H9 (cell line): ENCODE measurements around the gene COA1. TPM values are rescaled to one million over a fixed set of nuclear protein-coding genes. Genes with fewer than 3 reads are reported as not detected.

Source experiments
- DNase-seq: peaks from one replicate; pipeline ENCODE4 v3.0.0-alpha.2; 2017
- H2AFZ ChIP-seq: one replicate; pipeline ENCODE4 v1.6.1; 2013; ENCODE audit warnings: mild to moderate bottlenecking, low read length, control low read depth, moderate library complexity
- H2AK5ac ChIP-seq: 2 replicates; pipeline ENCODE4 v1.6.1; 2013; ENCODE audit warnings: low read length, control low read depth, mixed read lengths; ENCODE audit not compliant: insufficient read length
- H2BK120ac ChIP-seq: one replicate; pipeline ENCODE4 v1.6.1; 2013; ENCODE audit warnings: low read depth, mild to moderate bottlenecking, low read length, control low read depth, inconsistent platforms; ENCODE audit not compliant: poor library complexity, severe bottlenecking
- H2BK12ac ChIP-seq: 2 replicates; pipeline ENCODE4 v1.6.1; 2013; ENCODE audit warnings: low read length, control low read depth, mixed read lengths, low read depth; ENCODE audit not compliant: insufficient read length
- H2BK15ac ChIP-seq: 2 replicates; pipeline ENCODE4 v1.6.1; 2013; ENCODE audit warnings: low read depth, low read length, control low read depth
- H2BK20ac ChIP-seq: one replicate; pipeline ENCODE4 v1.6.1; 2013; ENCODE audit warnings: low read depth, mild to moderate bottlenecking, low read length, control low read depth, inconsistent platforms; ENCODE audit not compliant: poor library complexity, severe bottlenecking
- H2BK5ac ChIP-seq: 2 replicates; pipeline ENCODE4 v1.6.1; 2013; ENCODE audit warnings: low read length, control low read depth, mixed read lengths; ENCODE audit not compliant: insufficient read length
- H3K14ac ChIP-seq: 2 replicates; pipeline ENCODE4 v1.6.1; 2013; ENCODE audit warnings: low read length, control low read depth; ENCODE audit not compliant: insufficient read depth
- H3K18ac ChIP-seq: 2 replicates; pipeline ENCODE4 v1.6.1; 2013; ENCODE audit warnings: low read depth, mild to moderate bottlenecking, mixed read lengths, low read length, control low read depth; ENCODE audit not compliant: insufficient read length
- H3K23ac ChIP-seq: 2 replicates; pipeline ENCODE4 v1.6.1; 2013; ENCODE audit warnings: low read length, control low read depth, mixed read lengths, low read depth; ENCODE audit not compliant: insufficient read length
- H3K23me2 ChIP-seq: 2 replicates; pipeline ENCODE4 v1.6.1; 2013; ENCODE audit warnings: low read depth, mild to moderate bottlenecking, mixed read lengths, low read length, control low read depth; ENCODE audit not compliant: insufficient read length, poor library complexity, severe bottlenecking
- H3K27ac ChIP-seq: 2 replicates; pipeline ENCODE4 v1.5.1; 2013; ENCODE audit warnings: low read length, control low read depth, mixed read lengths, low read depth; ENCODE audit not compliant: insufficient read length
- H3K27me3 ChIP-seq: 2 replicates; pipeline ENCODE4 v1.6.1; 2013; ENCODE audit warnings: low read length, control low read depth, inconsistent platforms; ENCODE audit not compliant: insufficient read depth
- H3K4ac ChIP-seq: 2 replicates; pipeline ENCODE4 v1.6.1; 2013; ENCODE audit warnings: low read depth, mild to moderate bottlenecking, control low read depth, inconsistent platforms, low read length, moderate library complexity
- H3K4me1 ChIP-seq: 2 replicates; pipeline ENCODE4 v1.6.1; 2013; ENCODE audit warnings: low read length, control low read depth, inconsistent platforms; ENCODE audit not compliant: insufficient read depth
- H3K4me2 ChIP-seq: 2 replicates; pipeline ENCODE4 v1.6.1; 2013; ENCODE audit warnings: low read length, control low read depth, mixed read lengths; ENCODE audit not compliant: insufficient read length, insufficient read depth
- H3K56ac ChIP-seq: 2 replicates; pipeline ENCODE4 v1.6.1; 2013; ENCODE audit warnings: low read depth, mild to moderate bottlenecking, mixed read lengths, low read length, control low read depth; ENCODE audit not compliant: insufficient read length
- H3K79me1 ChIP-seq: 2 replicates; pipeline ENCODE4 v1.6.1; 2013; ENCODE audit warnings: low read depth, mild to moderate bottlenecking, moderate library complexity, low read length, control low read depth, inconsistent platforms; ENCODE audit not compliant: insufficient read depth, poor library complexity, severe bottlenecking
- H3K79me2 ChIP-seq: 2 replicates; pipeline ENCODE4 v1.6.1; 2013; ENCODE audit warnings: low read length, control low read depth, inconsistent platforms; ENCODE audit not compliant: insufficient read depth
- H3K9ac ChIP-seq: 2 replicates; pipeline ENCODE4 v1.6.1; 2013; ENCODE audit warnings: low read length, control low read depth, mixed read lengths; ENCODE audit not compliant: insufficient read length; ENCODE audit errors: extremely low read depth
- H3K9me3 ChIP-seq: one replicate; pipeline ENCODE4 v1.6.1; 2013; ENCODE audit warnings: low read depth, low read length, inconsistent platforms; ENCODE audit not compliant: control insufficient read depth
- H3T11ph ChIP-seq: one replicate; pipeline ENCODE4 v1.6.1; 2013; ENCODE audit warnings: mild to moderate bottlenecking, low read length, control low read depth, inconsistent platforms
- H4K20me1 ChIP-seq: one replicate; pipeline ENCODE4 v1.6.1; 2013; ENCODE audit not compliant: control insufficient read depth, insufficient read length, insufficient read depth
- H4K5ac ChIP-seq: 2 replicates; pipeline ENCODE4 v1.6.1; 2013; ENCODE audit warnings: low read depth, mild to moderate bottlenecking, mixed read lengths, low read length, control low read depth; ENCODE audit not compliant: insufficient read length
- H4K8ac ChIP-seq: replicated peaks from 2 replicates; pipeline ENCODE4 v1.6.1; 2013; ENCODE audit warnings: low read length, control low read depth, mixed read lengths, low read depth; ENCODE audit not compliant: insufficient read length
- H4K91ac ChIP-seq: 2 replicates; pipeline ENCODE4 v1.6.1; 2013; ENCODE audit warnings: low read depth, mild to moderate bottlenecking, moderate library complexity, mixed read lengths, low read length, control low read depth; ENCODE audit not compliant: insufficient read length
- H3K27ac Mint-ChIP-seq, 3 experiments: 2 replicates in 2 of 3; 3 replicates in 1 of 3; pipeline ENCODE4 v1.8.0; 2020 to 2021; ENCODE audit warnings: mixed read lengths in 3 of 3, mild to moderate bottlenecking in 1 of 3, moderate library complexity in 1 of 3
- H3K27me3 Mint-ChIP-seq: 2 replicates; pipeline ENCODE4 v1.8.0; 2021; ENCODE audit warnings: low read depth, mild to moderate bottlenecking, moderate library complexity, mixed read lengths
- H3K36me3 Mint-ChIP-seq, 3 experiments: 2 replicates in 2 of 3; 3 replicates in 1 of 3; pipeline ENCODE4 v1.8.0; 2020 to 2021; ENCODE audit warnings: low read depth in 3 of 3, mixed read lengths in 3 of 3; ENCODE audit not compliant: insufficient read depth in 1 of 3
- H3K4me1 Mint-ChIP-seq, 2 experiments: 2 replicates each; pipeline ENCODE4 v1.8.0; 2020; ENCODE audit warnings: mixed read lengths in 2 of 2
- H3K4me3 Mint-ChIP-seq, 2 experiments: 2 replicates in 1 of 2; 3 replicates in 1 of 2; pipeline ENCODE4 v1.8.0; 2020 to 2021; ENCODE audit warnings: mild to moderate bottlenecking in 2 of 2, mixed read lengths in 2 of 2, moderate library complexity in 1 of 2
- H3K9me3 Mint-ChIP-seq, 2 experiments: 2 replicates in 1 of 2; 3 replicates in 1 of 2; pipeline ENCODE4 v1.8.0; 2020; ENCODE audit warnings: mild to moderate bottlenecking in 2 of 2, mixed read lengths in 2 of 2, moderate library complexity in 1 of 2
- WGBS: extraction: QIAGEN DNeasy Blood & Tissue Kit; methylation state at CpG from one replicate; pipeline ENCODE4 v1.1.7; 2013; ENCODE audit warnings: missing lambda C conversion rate, low lambda C conversion rate, mixed read lengths; ENCODE audit not compliant: insufficient read length; ENCODE audit errors: extremely low coverage; 5-methylcytosine and 5-hydroxymethylcytosine counted together
- total RNA-seq: library from RNA; stranded (reverse); gene quantifications from 2 replicates; pipeline ENCODE4 v1.2.1, GENCODE V29; 2021
- TF ChIP-seq, protein P1 (sequence below): fragments of 200-600 bp; sonication (generic); conservative IDR thresholded peaks from 3 replicates; pipeline ENCODE4 v1.8.0; 2021; ENCODE audit warnings: antibody characterized with exemption, mild to moderate bottlenecking

Gene COA1
- total RNA-seq, 1 experiment from 2014 or later = 138 TPM

DNA sequence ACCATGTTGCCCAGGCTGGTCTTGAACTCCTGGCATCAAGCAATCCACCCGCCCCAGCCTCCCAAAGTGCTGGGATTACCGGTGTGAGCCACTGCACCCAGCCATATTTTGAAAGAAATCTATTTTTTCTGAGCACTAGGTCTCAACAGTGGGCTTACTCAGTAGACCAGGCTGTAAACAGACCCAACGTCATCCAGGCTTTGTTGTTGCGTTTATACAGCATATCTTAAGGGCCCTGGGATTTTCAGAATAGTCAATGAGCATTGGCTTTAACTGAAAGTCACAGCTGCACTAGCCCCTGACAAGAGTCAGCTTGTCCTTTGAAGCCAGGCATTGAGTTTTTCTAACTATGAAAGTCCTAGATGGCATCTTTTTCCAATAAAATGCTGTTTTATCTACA is 96.6 kb downstream of the COA1 start:
- H2BK12ac ChIP-seq = no peak overlapping the region
- H3K79me2 ChIP-seq = no peaks in the 10 kb centered on the region
- H3K36me3 Mint-ChIP-seq = peaks cover 22 to 75% (median 46%) of the 10 kb centered on the region in 3 experiments; a peak in 6 of 7 replicates
- H3K23me2 ChIP-seq = no peaks in the 10 kb centered on the region
- no peak overlapping the region for H2BK5ac ChIP-seq
- H2BK120ac ChIP-seq = no peak overlapping the region
- H3K4ac ChIP-seq = no peak overlapping the region
- H3K4me3 Mint-ChIP-seq = no peak overlapping the region
- TF ChIP-seq, protein P1, sequence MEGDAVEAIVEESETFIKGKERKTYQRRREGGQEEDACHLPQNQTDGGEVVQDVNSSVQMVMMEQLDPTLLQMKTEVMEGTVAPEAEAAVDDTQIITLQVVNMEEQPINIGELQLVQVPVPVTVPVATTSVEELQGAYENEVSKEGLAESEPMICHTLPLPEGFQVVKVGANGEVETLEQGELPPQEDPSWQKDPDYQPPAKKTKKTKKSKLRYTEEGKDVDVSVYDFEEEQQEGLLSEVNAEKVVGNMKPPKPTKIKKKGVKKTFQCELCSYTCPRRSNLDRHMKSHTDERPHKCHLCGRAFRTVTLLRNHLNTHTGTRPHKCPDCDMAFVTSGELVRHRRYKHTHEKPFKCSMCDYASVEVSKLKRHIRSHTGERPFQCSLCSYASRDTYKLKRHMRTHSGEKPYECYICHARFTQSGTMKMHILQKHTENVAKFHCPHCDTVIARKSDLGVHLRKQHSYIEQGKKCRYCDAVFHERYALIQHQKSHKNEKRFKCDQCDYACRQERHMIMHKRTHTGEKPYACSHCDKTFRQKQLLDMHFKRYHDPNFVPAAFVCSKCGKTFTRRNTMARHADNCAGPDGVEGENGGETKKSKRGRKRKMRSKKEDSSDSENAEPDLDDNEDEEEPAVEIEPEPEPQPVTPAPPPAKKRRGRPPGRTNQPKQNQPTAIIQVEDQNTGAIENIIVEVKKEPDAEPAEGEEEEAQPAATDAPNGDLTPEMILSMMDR = no peak
- no peak overlapping the region for H3K14ac ChIP-seq
- H3K4me1 Mint-ChIP-seq = no peaks in the 10 kb centered on the region
- no peaks in the 10 kb centered on the region for H3K9me3 Mint-ChIP-seq
- no peak overlapping the region for H2BK15ac ChIP-seq
- no peak for DNase-seq
- no peaks in the 10 kb centered on the region for H3K4me1 ChIP-seq
- no peaks in the 10 kb centered on the region for H3K9me3 ChIP-seq
- no peak overlapping the region for H3K27ac ChIP-seq
- H3K27ac Mint-ChIP-seq = no peak overlapping the region
- no peak overlapping the region for H2BK20ac ChIP-seq
- no peak overlapping the region for H4K8ac ChIP-seq
- no peak overlapping the region for H3K18ac ChIP-seq
- no peaks in the 10 kb centered on the region for H3K27me3 ChIP-seq
- H2AFZ ChIP-seq = no peak overlapping the region
- no peak overlapping the region for H4K5ac ChIP-seq
- H2AK5ac ChIP-seq = no peak overlapping the region
- no peak overlapping the region for H3K4me2 ChIP-seq
- H4K20me1 ChIP-seq = no peaks in the 10 kb centered on the region
- no peak overlapping the region for H3K56ac ChIP-seq
- no peak overlapping the region for H3K23ac ChIP-seq
- H3T11ph ChIP-seq = no peak overlapping the region
- no peak overlapping the region for H4K91ac ChIP-seq
- no peaks in the 10 kb centered on the region for H3K79me1 ChIP-seq
- no peak overlapping the region for H3K9ac ChIP-seq
- H3K27me3 Mint-ChIP-seq = no peaks in the 10 kb centered on the region
- WGBS = no CpG with 5 or more reads among the region's 4 CpGs
